ENCODE measurements around the gene PHC2.

- TF ChIP-seq EZH2 (IDR thresholded peaks at IDR 0.05) (no peak), CTCF (IDR thresholded peaks at IDR 0.05) (no peak)
Observed at GRCh38 chr1:33319949-33320618, 110.8 kb downstream of the PHC2 start.
